ENCODE results near the gene FDCSP. TPM values are rescaled to one million over a fixed set of nuclear protein-coding genes. Genes with fewer than 3 reads are reported as not detected.

The FDCSP gene
- total and polyA plus RNA-seq, 2 experiments from 2014 or later = not detected

- TF ChIP-seq ZNF462 (CRISPR knock-in tag; IDR thresholded peaks at IDR 0.05) = no peak
- no peak for TF ChIP-seq POLR2AphosphoS5 (IDR thresholded peaks at IDR 0.05; ENCODE audit: low read depth)
- TF ChIP-seq ZNF331 (CRISPR knock-in tag; IDR thresholded peaks at IDR 0.05; ENCODE audit: low read depth) = no peak
Observed at GRCh38 chr4:70190579-70190978, 35.3 kb upstream of the FDCSP start (continued).

GRCh38 chr4:70191647-70192046 lies 34.3 kb upstream of the FDCSP start:
- TF ChIP-seq ETS1 (IDR thresholded peaks at IDR 0.05) (no peak), EZH2phosphoT487 (IDR thresholded peaks at IDR 0.05; ENCODE audit: unreplicated experiment) (no peak), POLR2AphosphoS5 (IDR thresholded peaks at IDR 0.05; ENCODE audit: low read depth) (no peak), ZNF462 (CRISPR knock-in tag; IDR thresholded peaks at IDR 0.05) (no peak)
- Histone ChIP-seq H3K4me3 (no peak overlapping the region), H3K27ac (ENCODE audit: low read depth) (no peak overlapping the region), H3K4me2 (no peak overlapping the region), H3K4me1 (ENCODE audit: insufficient read depth) (peaks cover 3% of the 10 kb centered on the region; the same call in 1 of the 2 replicates), H3K27me3 (ENCODE audit: insufficient read depth) (no peaks in the 10 kb centered on the region), H2AFZ (no peak overlapping the region), H3K36me3 (ENCODE audit: insufficient read depth) (no peaks in the 10 kb centered on the region), H3K9me2 (ENCODE audit: insufficient read depth) (no peaks in the 10 kb centered on the region), H4K20me1 (replicated peaks; ENCODE audit: insufficient read depth) (no peaks in the 10 kb centered on the region), H3F3A (replicated peaks; ENCODE audit: low read depth) (no peaks in the 10 kb centered on the region), H3K79me2 (replicated peaks; ENCODE audit: insufficient read depth) (no peaks in the 10 kb centered on the region)
- DNase-seq (ENCODE audit: low spot score) (no peak), ATAC-seq (no peak)
- no peak overlapping the region for H3K4me3 Mint-ChIP-seq
- H3K27ac Mint-ChIP-seq = no peak overlapping the region
- H3K4me1 Mint-ChIP-seq = peaks cover 4% of the 10 kb centered on the region; the same call in 2 of the 3 replicates
- H3K36me3 Mint-ChIP-seq (ENCODE audit: low read depth) = no peaks in the 10 kb centered on the region
- H3K9me3 Mint-ChIP-seq = no peaks in the 10 kb centered on the region; the same call in 2 of the 3 replicates
- peaks cover 3% of the 10 kb centered on the region for H3K27me3 Mint-ChIP-seq (ENCODE audit: insufficient read depth, low read depth, poor library complexity)
